GM20000 (cell line): ENCODE results near the gene HES1.
"Not testable (repeated sequence)": the region's sequence is repeated elsewhere in the genome, so short reads cannot be mapped to it uniquely, and the experiment has no call there.

Experiments
- DNase-seq: peaks from one replicate; pipeline ENCODE4 v3.0.0; 2012; ENCODE audit warnings: low spot score
- TF ChIP-seq, protein P1 (sequence below): IDR thresholded peaks from 2 replicates; pipeline ENCODE4 v1.5.1; 2012; ENCODE audit warnings: mild to moderate bottlenecking, control low read depth; ENCODE audit errors: extremely low read depth, missing control alignments

Gene HES1, protein sequence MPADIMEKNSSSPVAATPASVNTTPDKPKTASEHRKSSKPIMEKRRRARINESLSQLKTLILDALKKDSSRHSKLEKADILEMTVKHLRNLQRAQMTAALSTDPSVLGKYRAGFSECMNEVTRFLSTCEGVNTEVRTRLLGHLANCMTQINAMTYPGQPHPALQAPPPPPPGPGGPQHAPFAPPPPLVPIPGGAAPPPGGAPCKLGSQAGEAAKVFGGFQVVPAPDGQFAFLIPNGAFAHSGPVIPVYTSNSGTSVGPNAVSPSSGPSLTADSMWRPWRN

DNA sequence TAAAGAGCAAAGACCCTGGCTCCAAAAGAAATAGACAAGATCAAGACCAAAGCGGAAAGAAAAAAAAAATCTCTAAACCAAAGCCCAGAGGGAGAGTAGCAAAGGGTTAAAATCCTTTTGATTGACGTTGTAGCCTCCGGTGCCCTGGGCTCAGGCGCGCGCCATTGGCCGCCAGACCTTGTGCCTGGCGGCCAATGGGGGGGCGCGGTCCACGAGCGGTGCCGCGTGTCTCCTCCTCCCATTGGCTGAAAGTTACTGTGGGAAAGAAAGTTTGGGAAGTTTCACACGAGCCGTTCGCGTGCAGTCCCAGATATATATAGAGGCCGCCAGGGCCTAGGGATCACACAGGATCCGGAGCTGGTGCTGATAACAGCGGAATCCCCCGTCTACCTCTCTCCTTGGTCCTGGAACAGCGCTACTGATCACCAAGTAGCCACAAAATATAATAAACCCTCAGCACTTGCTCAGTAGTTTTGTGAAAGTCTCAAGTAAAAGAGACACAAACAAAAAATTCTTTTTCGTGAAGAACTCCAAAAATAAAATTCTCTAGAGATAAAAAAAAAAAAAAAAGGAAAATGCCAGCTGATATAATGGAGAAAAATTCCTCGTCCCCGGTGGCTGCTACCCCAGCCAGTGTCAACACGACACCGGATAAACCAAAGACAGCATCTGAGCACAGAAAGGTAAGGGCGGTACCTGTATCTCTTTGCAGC lies at the start of gene HES1:
HES1 (plus strand) TSS at position 343 of the 713 bp plus-strand sequence; CDS start at position 576, 233 bp downstream.
- DNase-seq, result peak; percentile 90
- TF ChIP-seq, protein P1, sequence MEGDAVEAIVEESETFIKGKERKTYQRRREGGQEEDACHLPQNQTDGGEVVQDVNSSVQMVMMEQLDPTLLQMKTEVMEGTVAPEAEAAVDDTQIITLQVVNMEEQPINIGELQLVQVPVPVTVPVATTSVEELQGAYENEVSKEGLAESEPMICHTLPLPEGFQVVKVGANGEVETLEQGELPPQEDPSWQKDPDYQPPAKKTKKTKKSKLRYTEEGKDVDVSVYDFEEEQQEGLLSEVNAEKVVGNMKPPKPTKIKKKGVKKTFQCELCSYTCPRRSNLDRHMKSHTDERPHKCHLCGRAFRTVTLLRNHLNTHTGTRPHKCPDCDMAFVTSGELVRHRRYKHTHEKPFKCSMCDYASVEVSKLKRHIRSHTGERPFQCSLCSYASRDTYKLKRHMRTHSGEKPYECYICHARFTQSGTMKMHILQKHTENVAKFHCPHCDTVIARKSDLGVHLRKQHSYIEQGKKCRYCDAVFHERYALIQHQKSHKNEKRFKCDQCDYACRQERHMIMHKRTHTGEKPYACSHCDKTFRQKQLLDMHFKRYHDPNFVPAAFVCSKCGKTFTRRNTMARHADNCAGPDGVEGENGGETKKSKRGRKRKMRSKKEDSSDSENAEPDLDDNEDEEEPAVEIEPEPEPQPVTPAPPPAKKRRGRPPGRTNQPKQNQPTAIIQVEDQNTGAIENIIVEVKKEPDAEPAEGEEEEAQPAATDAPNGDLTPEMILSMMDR, result no peak

DNA sequence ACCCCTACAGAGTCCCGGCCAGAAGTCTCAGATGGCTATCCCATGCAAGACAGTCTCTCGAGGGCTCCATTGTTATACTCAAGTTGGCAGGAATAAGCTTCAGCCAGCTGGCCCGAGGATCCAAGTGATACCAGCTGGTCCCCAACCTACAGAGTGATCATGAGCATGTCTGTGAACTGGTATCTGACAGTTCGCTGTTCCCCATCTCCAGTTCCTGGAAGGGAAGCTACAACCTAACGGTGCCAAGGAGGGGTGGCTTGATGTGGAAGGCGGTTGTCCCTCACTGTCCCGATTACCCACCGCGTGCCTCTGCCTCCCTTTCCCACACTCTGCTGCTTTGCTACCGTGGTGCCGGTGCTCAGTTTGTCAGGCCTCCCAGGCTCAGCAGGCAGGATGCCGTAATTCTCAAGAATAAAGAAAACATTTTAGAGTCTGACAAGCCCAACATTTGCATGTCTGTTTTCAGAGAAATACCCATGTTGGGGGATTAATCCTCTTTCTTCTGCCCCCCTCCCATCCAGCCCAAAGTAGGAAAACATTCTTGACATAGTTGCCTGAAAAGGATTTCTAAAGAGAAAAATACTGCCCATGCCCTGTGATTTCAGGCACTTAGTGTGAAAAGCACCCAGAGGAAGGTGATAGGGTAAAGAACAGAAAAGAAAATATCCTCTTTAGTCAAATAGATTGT lies 49.4 kb upstream of the HES1 start:
- no peak for DNase-seq
- TF ChIP-seq, protein P1, result no peak

DNA sequence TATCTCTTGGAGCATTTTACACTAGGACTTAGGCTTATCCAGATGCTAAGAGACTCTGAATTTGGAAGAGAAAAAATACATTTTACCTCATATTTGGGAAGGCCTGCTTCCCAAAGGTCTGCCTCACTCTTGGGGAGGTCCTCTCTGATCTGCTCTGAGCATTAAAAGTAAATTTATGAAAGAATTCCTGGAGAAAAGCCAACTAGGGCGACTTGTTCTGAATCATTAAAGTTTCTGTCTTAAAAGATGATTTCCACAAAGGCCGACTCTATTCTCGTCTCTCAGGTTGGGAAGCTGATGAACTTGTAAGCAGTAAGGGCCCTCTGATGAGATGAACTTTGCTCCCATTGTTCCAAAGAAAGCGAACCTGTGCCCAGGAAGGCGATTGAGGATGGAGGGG lies 48.7 kb upstream of the HES1 start:
- TF ChIP-seq, protein P1, result no peak
- DNase-seq, result no peak

DNA sequence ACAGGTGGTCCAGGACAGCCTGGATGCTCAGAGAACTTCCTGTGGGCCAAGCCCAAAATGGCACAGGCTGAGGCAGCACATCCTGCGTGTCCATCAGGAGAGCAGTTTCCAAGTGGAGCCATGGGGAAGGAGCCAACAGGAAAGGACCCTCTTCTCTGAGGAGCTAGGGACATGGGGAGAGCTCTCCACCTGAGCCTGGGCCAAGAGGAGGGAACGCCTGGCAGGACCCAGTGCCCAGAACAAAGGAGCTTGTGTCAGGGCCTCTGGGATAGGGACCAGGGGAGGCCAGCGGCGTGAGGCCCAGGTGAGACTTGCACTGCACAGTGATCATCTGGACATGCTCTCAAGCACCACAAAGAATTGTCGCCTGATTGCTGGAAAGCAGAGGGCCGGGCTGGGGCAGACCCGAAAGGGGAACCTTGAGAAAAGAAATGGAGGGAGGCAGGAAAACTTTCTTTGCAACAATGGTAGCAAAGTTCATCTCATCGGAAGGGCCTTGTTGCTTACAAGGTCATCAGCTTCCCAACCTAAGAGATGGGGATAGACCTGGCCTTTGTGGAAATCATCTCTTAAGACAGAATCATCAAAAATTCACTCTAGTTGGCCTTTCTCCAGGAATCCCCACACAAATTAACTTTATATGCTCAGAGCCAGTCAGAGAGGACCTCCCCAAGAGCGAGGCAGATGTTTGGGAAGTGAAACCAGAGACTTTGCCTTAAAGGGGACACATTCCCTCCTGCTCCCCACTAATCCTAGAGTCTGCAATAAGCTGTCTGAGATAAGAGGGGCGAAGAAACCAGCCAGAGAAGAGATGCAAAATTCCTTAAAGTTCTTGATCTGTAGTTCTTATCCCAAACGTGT lies 47.7 kb upstream of the HES1 start:
- TF ChIP-seq, protein P1, result no peak
- no peak for DNase-seq

DNA sequence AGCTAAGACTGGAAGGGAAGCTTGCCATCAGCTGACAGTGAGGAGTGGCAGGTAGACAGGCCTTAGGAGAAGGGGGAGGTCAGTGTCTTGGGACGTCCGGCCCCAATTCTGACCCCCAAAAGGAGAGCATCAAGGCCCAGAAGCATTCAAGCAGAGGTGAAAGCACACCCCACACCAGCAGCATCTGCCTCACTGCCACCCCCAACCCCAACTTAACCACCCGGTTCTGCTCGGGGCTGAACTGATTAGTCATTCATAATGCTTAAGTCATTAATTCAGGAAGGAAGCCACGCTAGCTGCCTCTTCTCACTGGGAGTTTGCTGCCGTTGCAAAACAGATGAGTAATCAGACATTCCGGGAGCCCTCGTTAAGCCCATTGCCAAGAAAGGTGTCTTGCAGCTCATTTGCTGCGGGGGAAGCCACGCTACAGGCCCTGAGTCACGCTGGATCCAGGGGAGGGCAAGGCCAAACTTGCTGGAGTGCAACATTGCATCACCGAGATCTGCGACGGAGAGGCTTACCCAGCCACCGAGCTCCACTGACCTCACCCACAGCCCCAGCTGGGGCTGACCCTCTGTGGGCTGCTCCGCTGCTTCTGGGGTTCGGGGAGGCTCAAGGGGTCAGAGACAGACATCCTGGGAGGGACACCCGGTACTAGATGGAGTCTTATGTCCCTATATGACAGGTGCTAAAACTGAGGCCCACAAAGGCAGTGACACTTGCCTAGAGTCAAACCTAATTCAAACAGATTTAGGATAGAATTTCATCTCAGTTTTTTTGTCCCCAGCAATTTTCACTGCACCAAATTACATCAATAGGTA lies 46.4 kb upstream of the HES1 start:
- peak; percentile 40 for DNase-seq
- TF ChIP-seq, protein P1, result no peak

DNA sequence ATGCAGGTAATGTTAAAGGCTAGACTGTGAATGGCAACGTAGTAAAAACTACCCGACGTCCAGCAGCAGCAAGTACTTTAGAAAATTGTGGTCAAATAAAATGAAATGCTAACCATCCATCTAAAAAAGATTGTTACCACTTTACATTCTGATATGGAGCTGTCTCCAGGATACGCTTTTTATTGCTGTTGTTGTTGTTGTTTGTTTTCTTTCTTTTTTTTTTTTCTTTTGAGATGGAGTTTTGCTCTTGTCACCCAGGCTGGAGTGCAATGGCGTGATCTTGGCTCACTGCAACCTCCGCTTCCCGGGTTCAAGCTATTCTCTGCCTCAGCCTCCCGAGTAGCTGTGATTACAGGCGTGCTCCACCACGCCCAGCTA lies 45.8 kb upstream of the HES1 start:
- not testable (repeated sequence) for DNase-seq

DNA sequence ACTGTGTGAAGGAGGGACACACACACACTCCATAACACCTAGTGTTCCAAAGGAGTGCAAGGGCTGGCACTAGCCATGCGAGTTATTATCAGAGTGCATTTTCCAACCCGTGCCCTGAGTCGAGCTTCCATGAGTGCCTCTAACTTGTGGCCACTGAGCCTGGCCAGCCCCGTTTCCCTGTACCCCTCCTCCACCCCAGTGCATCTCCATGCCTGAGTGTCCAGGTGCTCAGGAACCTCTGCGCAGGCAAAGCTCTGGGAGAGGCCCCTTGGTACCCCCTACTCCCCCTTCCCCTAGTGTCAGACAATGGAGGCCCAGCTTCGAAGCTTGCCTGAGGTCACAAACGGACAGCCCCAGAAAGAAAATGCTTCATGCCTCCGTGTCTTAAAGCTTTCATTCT lies 45.2 kb upstream of the HES1 start:
- TF ChIP-seq, protein P1, result no peak
- DNase-seq, result no peak
